ENCODE data around the gene NFIB.

GRCh38 chr9:14043483-14043882 lies 270.5 kb downstream of the NFIB start:
- TF ChIP-seq CTCF (IDR thresholded peaks at IDR 0.05; ENCODE audit: low read length) (no peak), EZH2phosphoT487 (IDR thresholded peaks at IDR 0.05; ENCODE audit: low read length) (no peak)
